ENCODE measurements around the gene PCSK7. TPM values are rescaled to one million over a fixed set of nuclear protein-coding genes. Genes with fewer than 3 reads are reported as not detected.
A peak's percentile ranks its signal among the peaks of the same experiment; 100 is the strongest.

PCSK7 gene
- total RNA-seq, 2 experiments from 2014 or later: 121 to 140 TPM

- no peak overlapping the region for H3K4me3 Mint-ChIP-seq
- H3K4me1 Mint-ChIP-seq: peaks cover 46% of the 10 kb centered on the region
- CTCF ChIA-PET: interaction anchor here (1.0 to 7.6 kb wide), 10 partner anchors 18 to 442 kb away, joined by 3 to 108 read pairs (median 5); partner anchors contain the start of genes PAFAH1B2, SIDT2, SIK3 and ZPR1
- H3K36me3 Mint-ChIP-seq: peaks cover 28% of the 10 kb centered on the region
- H3K27me3 Mint-ChIP-seq: no peaks in the 10 kb centered on the region
- no peaks in the 10 kb centered on the region for H3K9me3 Mint-ChIP-seq (ENCODE audit: low read depth)
- no peak for ATAC-seq
- DNase-seq: no peak
- peak overlapping the region; percentile 95 for H3K27ac Mint-ChIP-seq
Measured at GRCh38 chr11:117229411-117229810, 2.5 kb downstream of the PCSK7 start.

- Mint-ChIP-seq H3K4me1 (peaks cover 33% of the 10 kb centered on the region), H3K4me3 (no peak overlapping the region), H3K9me3 (ENCODE audit: low read depth) (no peaks in the 10 kb centered on the region), H3K27me3 (no peaks in the 10 kb centered on the region), H3K36me3 (peaks cover 34% of the 10 kb centered on the region), H3K27ac (no peak overlapping the region)
- no peak for DNase-seq
- CTCF ChIA-PET: interaction anchor here (1.2 to 7.6 kb wide), 6 partner anchors 12 to 374 kb away, joined by 4 to 108 read pairs (median 6); partner anchors contain the start of genes CEP164 and SIDT2
- no peak for ATAC-seq
Measured at GRCh38 chr11:117228091-117228490, 3.8 kb downstream of the PCSK7 start.

- Mint-ChIP-seq H3K4me1 (peaks cover 31% of the 10 kb centered on the region), H3K36me3 (peaks cover 39% of the 10 kb centered on the region), H3K27me3 (no peaks in the 10 kb centered on the region), H3K4me3 (no peak overlapping the region), H3K9me3 (ENCODE audit: low read depth) (no peaks in the 10 kb centered on the region), H3K27ac (peak overlapping the region; percentile 7)
- CTCF ChIA-PET: interaction anchor here (0.6 to 7.6 kb wide), 37 partner anchors 8 to 494 kb away, joined by 3 to 108 read pairs (median 3); partner anchors contain the start of genes APOA5, BACE1, CEP164 and SIDT2
- peak; percentile 56 for DNase-seq
- ATAC-seq: peak; percentile 54
Measured at GRCh38 chr11:117226388-117227385, 5.2 kb downstream of the PCSK7 start.

GRCh38 chr11:117225553-117226170 lies 6.2 kb downstream of the PCSK7 start:
- DNase-seq (no peak), ATAC-seq (no peak)
- CTCF ChIA-PET: interaction anchor here (0.6 to 7.6 kb wide), 23 partner anchors 9 to 487 kb away, joined by 3 to 108 read pairs (median 4); partner anchors contain the start of genes APOA5, CEP164, SIDT2 and TAGLN

GRCh38 chr11:117223741-117224689 lies 7.9 kb downstream of the PCSK7 start:
- DNase-seq (no peak), ATAC-seq (no peak)
- Mint-ChIP-seq H3K9me3 (ENCODE audit: low read depth) (no peaks in the 10 kb centered on the region), H3K27me3 (no peaks in the 10 kb centered on the region), H3K36me3 (peaks cover 38% of the 10 kb centered on the region), H3K27ac (no peak overlapping the region), H3K4me1 (peaks cover 10% of the 10 kb centered on the region), H3K4me3 (no peak overlapping the region)
- CTCF ChIA-PET: no interaction called here

More at GRCh38 chr11:117225553-117226170, 6.2 kb downstream of the PCSK7 start:
- no peak overlapping the region for H3K4me3 Mint-ChIP-seq
- no peaks in the 10 kb centered on the region for H3K27me3 Mint-ChIP-seq
- no peak overlapping the region for H3K27ac Mint-ChIP-seq
- peaks cover 24% of the 10 kb centered on the region for H3K4me1 Mint-ChIP-seq
- H3K9me3 Mint-ChIP-seq (ENCODE audit: low read depth): no peaks in the 10 kb centered on the region
- H3K36me3 Mint-ChIP-seq: peaks cover 42% of the 10 kb centered on the region

- no peaks in the 10 kb centered on the region for H3K9me3 Mint-ChIP-seq (ENCODE audit: low read depth)
- peaks cover 4% of the 10 kb centered on the region for H3K4me1 Mint-ChIP-seq
- no peak overlapping the region for H3K27ac Mint-ChIP-seq
- no peak overlapping the region for H3K4me3 Mint-ChIP-seq
- DNase-seq (no peak), ATAC-seq (no peak)
- H3K36me3 Mint-ChIP-seq: peaks cover 40% of the 10 kb centered on the region
- CTCF ChIA-PET: interaction anchor here (0.8 to 1.5 kb wide), 2 partner anchors 8 to 12 kb away, joined by 3 read pairs; no protein-coding TSS in a partner anchor
- no peaks in the 10 kb centered on the region for H3K27me3 Mint-ChIP-seq
Measured at GRCh38 chr11:117222991-117223740, 8.7 kb downstream of the PCSK7 start.

- no peaks in the 10 kb centered on the region for H3K9me3 Mint-ChIP-seq (ENCODE audit: low read depth)
- CTCF ChIA-PET: interaction anchor here (0.8 to 1.5 kb wide), 3 partner anchors 9 to 11 kb away, joined by 3 to 4 read pairs (median 3); partner anchors contain the start of genes PCSK7 and RNF214
- peaks cover 9% of the 10 kb centered on the region for H3K4me1 Mint-ChIP-seq
- H3K27ac Mint-ChIP-seq: no peak overlapping the region
- H3K4me3 Mint-ChIP-seq: no peak overlapping the region
- H3K27me3 Mint-ChIP-seq: no peaks in the 10 kb centered on the region
- H3K36me3 Mint-ChIP-seq: peaks cover 42% of the 10 kb centered on the region
- DNase-seq: no peak
- no peak for ATAC-seq
Measured at GRCh38 chr11:117221775-117222517, 9.9 kb downstream of the PCSK7 start.

GRCh38 chr11:117220999-117221774 lies 10.7 kb downstream of the PCSK7 start:
- Mint-ChIP-seq H3K9me3 (ENCODE audit: low read depth) (no peaks in the 10 kb centered on the region), H3K27ac (no peak overlapping the region), H3K4me1 (peaks cover 8% of the 10 kb centered on the region), H3K36me3 (peaks cover 42% of the 10 kb centered on the region), H3K4me3 (no peak overlapping the region), H3K27me3 (no peaks in the 10 kb centered on the region)
- ATAC-seq: no peak
- DNase-seq: no peak
- CTCF ChIA-PET: interaction anchor here (1.3 to 1.5 kb wide), 3 partner anchors 9 to 11 kb away, joined by 3 to 4 read pairs (median 4); partner anchors contain the start of genes PCSK7 and RNF214

GRCh38 chr11:117220568-117220967 lies 11.3 kb downstream of the PCSK7 start:
- CTCF ChIA-PET: interaction anchor here (1.3 kb wide), 2 partner anchors 10 to 11 kb away, joined by 4 read pairs; partner anchors contain the start of genes PCSK7 and RNF214
- H3K4me1 Mint-ChIP-seq: peaks cover 8% of the 10 kb centered on the region

GRCh38 chr11:117219995-117220394 lies 11.9 kb downstream of the PCSK7 start:
- Mint-ChIP-seq H3K27ac (no peak overlapping the region), H3K36me3 (peaks cover 40% of the 10 kb centered on the region), H3K9me3 (ENCODE audit: low read depth) (no peaks in the 10 kb centered on the region), H3K4me1 (peaks cover 8% of the 10 kb centered on the region), H3K4me3 (no peak overlapping the region), H3K27me3 (no peaks in the 10 kb centered on the region)
- CTCF ChIA-PET: interaction anchor here (0.6 to 1.3 kb wide), 3 partner anchors 10 to 109 kb away, joined by 3 to 4 read pairs (median 3); no protein-coding TSS in a partner anchor
- ATAC-seq (no peak), DNase-seq (no peak)

More at GRCh38 chr11:117220568-117220967, 11.3 kb downstream of the PCSK7 start:
- peaks cover 43% of the 10 kb centered on the region for H3K36me3 Mint-ChIP-seq
- H3K27ac Mint-ChIP-seq: no peak overlapping the region
- DNase-seq (no peak), ATAC-seq (no peak)
- no peaks in the 10 kb centered on the region for H3K27me3 Mint-ChIP-seq
- no peak overlapping the region for H3K4me3 Mint-ChIP-seq
- no peaks in the 10 kb centered on the region for H3K9me3 Mint-ChIP-seq (ENCODE audit: low read depth)
